ENCODE data around the gene SCAPER. TPM values are rescaled to one million over a fixed set of nuclear protein-coding genes. Genes with fewer than 3 reads are reported as not detected.

The SCAPER gene
- total and polyA plus RNA-seq, 8 donors: 4.9 to 136 (median 18.2) TPM

DNA sequence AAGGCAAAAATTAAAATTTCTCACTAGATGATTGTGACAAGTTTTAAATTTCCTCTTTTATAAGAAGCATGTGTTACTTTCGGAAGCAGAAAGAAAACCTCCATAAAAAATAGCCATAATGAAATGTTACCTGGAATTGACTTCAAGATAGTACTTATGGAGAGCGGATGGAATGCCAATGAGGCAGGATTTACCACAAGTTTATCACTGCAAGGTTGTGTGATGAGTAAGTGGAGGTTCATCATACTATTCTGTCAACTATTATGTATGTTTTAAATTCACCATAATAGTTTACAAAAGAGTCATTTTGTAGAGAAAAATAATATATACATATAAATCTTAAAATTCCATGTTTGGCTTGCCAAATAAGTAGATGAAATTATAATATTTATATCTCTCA lies 230.3 kb downstream of the SCAPER start:
- intact Hi-C loops (cut with DNase I; ENCODE audit: low total_unique reads): no loop called here
- WGBS, 5 donors: 94 to 99% (median 97%) methylated on average over 2 of the region's 2 CpGs

DNA sequence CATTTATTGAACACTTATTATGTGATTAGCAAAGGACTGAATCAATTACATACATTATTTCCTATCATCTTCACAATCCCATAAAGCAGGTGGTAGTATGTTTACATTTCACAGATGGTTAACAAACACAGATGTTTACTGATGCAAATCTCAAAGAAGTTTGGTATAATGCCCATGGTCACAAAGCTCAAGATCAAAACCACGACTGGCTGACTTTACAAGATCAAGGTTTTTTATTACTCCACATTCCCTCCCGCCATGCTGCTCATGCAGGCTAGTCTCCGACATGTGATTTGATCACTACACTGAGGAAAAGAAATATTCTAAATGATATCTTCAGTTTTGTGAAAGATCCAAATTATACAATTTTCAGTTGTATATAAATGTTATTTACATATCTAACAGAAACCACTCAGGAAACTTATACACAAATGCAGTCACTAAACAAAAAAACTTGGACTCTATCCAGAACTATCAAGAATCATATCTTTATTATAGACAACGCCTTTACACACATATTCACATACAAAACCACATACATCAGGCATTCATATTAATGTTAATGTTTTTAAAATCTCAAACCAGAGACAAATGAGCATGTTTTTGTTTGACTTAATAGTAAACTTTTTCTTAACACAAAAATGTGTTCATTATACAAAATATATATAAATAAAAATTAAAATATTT lies 235.5 kb downstream of the SCAPER start:
- intact Hi-C loops (cut with DNase I; ENCODE audit: low total_unique reads): no loop called here
- 79 to 86% (median 82%) methylated on average over 4 of the region's 4 CpGs for WGBS, 5 donors
- Histone ChIP-seq H3K4me1 (no peaks in the 10 kb centered on the region), H3K27me3 (no peaks in the 10 kb centered on the region), H3K9me3 (no peaks in the 10 kb centered on the region), H3K36me3 (peaks cover 0 to 9% (median 5%) of the 10 kb centered on the region in 4 donors), H3K27ac (no peak overlapping the region), H3K4me3 (no peak overlapping the region)
- DNase-seq: no peak
- TF ChIP-seq POLR2AphosphoS5 (IDR thresholded peaks at IDR 0.05) (no peak), EP300 (IDR thresholded peaks at IDR 0.05) (no peak), POLR2A (IDR thresholded peaks at IDR 0.05) (no peak)
- TF ChIP-seq, protein P1, sequence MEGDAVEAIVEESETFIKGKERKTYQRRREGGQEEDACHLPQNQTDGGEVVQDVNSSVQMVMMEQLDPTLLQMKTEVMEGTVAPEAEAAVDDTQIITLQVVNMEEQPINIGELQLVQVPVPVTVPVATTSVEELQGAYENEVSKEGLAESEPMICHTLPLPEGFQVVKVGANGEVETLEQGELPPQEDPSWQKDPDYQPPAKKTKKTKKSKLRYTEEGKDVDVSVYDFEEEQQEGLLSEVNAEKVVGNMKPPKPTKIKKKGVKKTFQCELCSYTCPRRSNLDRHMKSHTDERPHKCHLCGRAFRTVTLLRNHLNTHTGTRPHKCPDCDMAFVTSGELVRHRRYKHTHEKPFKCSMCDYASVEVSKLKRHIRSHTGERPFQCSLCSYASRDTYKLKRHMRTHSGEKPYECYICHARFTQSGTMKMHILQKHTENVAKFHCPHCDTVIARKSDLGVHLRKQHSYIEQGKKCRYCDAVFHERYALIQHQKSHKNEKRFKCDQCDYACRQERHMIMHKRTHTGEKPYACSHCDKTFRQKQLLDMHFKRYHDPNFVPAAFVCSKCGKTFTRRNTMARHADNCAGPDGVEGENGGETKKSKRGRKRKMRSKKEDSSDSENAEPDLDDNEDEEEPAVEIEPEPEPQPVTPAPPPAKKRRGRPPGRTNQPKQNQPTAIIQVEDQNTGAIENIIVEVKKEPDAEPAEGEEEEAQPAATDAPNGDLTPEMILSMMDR (IDR thresholded peaks at IDR 0.05): no peak

More for the DNA sequence above, 230.3 kb downstream of the SCAPER start:
- no peak overlapping the region for H3K4me3 ChIP-seq
- H3K36me3 ChIP-seq: no peaks in the 10 kb centered on the region
- no peak overlapping the region for H3K27ac ChIP-seq
- no peaks in the 10 kb centered on the region for H3K9me3 ChIP-seq
- TF ChIP-seq POLR2A (IDR thresholded peaks at IDR 0.05): no peak
- no peak for TF ChIP-seq EP300 (IDR thresholded peaks at IDR 0.05)
- TF ChIP-seq, protein P1 (IDR thresholded peaks at IDR 0.05): no peak
- no peak for TF ChIP-seq POLR2AphosphoS5 (IDR thresholded peaks at IDR 0.05)
- no peaks in the 10 kb centered on the region for H3K4me1 ChIP-seq
- DNase-seq: no peak
- no peaks in the 10 kb centered on the region for H3K27me3 ChIP-seq

DNA sequence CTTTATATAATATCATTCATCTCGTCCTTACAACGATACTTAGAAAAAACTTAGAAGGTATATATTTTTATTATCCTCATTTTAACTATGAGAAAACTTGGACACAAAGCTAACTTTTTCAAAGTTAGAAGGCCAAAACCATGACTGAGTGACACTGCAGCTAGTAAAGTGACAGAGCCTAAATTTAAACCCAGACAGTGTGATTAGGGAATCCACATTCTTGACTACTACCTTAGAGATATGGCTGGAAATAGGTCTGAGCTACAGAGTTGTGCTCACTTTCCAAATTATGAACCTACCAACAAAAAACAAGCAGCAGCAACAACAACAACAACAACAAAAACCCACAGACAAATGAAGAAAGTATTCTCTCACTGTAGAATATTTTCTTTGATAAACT lies 236.2 kb downstream of the SCAPER start:
- Histone ChIP-seq H3K9me3 (no peaks in the 10 kb centered on the region), H3K4me3 (no peak overlapping the region), H3K36me3 (peaks cover 0 to 13% (median 10%) of the 10 kb centered on the region in 4 donors), H3K27ac (no peak overlapping the region), H3K4me1 (no peaks in the 10 kb centered on the region), H3K27me3 (no peaks in the 10 kb centered on the region)
- 95 to 99% (median 97%) methylated on average over 2 of the region's 2 CpGs for WGBS, 5 donors
- no peak for TF ChIP-seq POLR2AphosphoS5 (IDR thresholded peaks at IDR 0.05)
- TF ChIP-seq EP300 (IDR thresholded peaks at IDR 0.05): no peak
- TF ChIP-seq POLR2A (IDR thresholded peaks at IDR 0.05): no peak
- TF ChIP-seq, protein P1 (IDR thresholded peaks at IDR 0.05): no peak
- no peak for DNase-seq
- intact Hi-C loops (cut with DNase I; ENCODE audit: low total_unique reads): no loop called here

DNA sequence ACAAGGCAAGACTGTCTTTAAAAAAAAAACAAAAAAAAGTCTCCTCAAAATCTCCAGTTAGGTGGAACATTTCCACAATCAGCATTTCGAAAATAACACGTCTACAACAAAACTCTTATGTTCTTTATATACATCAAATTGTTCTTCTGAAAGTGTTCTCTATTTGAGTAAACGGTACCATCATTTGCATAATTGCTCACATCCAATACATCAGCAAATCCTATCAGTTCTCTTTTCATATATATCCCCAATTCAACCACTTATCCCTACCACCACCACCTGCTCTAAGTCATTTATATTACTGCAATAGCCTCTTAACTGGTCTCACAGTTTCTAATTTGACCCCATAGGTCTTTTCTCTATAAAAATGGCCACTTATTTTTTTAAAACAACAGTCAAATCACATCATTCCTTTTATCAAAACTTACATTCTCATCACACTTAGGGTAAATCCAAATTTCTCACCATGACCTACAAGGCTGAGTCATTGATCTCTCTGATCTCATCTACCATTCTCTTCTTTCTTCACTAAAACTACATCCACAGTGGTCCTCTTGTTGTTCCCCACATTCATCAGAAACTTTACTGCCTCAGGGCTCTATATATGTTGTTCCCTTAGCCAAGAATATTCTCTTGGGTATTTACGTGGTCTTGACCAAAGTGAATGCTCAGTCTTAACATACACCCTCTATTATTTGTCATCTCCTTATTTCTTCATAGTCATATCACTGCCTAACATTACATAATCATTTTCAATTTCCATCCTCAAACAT lies 237.0 kb downstream of the SCAPER start:
- Histone ChIP-seq H3K4me1 (no peaks in the 10 kb centered on the region), H3K9me3 (no peaks in the 10 kb centered on the region), H3K27me3 (no peaks in the 10 kb centered on the region), H3K4me3 (no peak overlapping the region), H3K27ac (no peak overlapping the region), H3K36me3 (peaks cover 0 to 13% (median 10%) of the 10 kb centered on the region in 4 donors)
- DNase-seq: no peak
- 88 to 92% (median 90%) methylated on average over 4 of the region's 4 CpGs for WGBS, 5 donors
- TF ChIP-seq POLR2A (IDR thresholded peaks at IDR 0.05) (no peak), EP300 (IDR thresholded peaks at IDR 0.05) (no peak), POLR2AphosphoS5 (IDR thresholded peaks at IDR 0.05) (no peak)
- TF ChIP-seq, protein P1 (IDR thresholded peaks at IDR 0.05): no peak
- intact Hi-C loops (cut with DNase I; ENCODE audit: low total_unique reads): no loop called here
